DOHH2 (cell line): Measurements from ENCODE around the gene MSL3.

Experiments
- CTCF ChIP-seq: fragments of 200-600 bp; sonication (generic); IDR thresholded peaks from one replicate; pipeline ENCODE4 v1.5.1; 2014; ENCODE audit warnings: antibody characterized with exemption, mild to moderate bottlenecking, low read depth, low read length; ENCODE audit not compliant: poor library complexity, severe bottlenecking
- EZH2phosphoT487 ChIP-seq: fragments of 200-600 bp; sonication (generic); IDR thresholded peaks from 2 replicates; pipeline ENCODE4 v1.6.1; 2017; ENCODE audit warnings: borderline replicate concordance, mild to moderate bottlenecking, antibody characterized with exemption, low read length, moderate library complexity, mixed read lengths

DNA sequence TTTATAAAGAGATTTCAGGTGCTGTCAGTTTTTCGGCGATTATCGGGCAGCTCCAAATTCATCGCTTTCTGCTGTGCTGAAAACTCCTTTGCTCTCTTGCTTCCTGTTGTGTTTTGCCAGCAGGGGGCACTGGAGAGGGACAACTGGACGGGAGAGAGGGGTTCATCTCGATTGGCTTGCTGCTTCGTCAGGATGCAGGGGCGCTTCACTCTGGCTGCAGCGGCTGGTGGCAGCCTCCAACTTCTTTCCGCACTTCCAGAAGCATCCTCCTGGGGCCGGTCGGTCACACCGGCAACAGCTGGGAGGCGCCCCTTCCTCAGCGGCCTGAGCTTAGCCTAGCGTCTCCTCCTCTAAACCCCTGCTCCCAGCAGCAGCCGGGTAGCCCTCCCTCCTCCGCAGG, 29.5 kb downstream of the MSL3 start:
- TF ChIP-seq CTCF (peak; percentile 48), EZH2phosphoT487 (no peak)
